ENCODE data around the gene ZNF618.

Gene ZNF618

DNA sequence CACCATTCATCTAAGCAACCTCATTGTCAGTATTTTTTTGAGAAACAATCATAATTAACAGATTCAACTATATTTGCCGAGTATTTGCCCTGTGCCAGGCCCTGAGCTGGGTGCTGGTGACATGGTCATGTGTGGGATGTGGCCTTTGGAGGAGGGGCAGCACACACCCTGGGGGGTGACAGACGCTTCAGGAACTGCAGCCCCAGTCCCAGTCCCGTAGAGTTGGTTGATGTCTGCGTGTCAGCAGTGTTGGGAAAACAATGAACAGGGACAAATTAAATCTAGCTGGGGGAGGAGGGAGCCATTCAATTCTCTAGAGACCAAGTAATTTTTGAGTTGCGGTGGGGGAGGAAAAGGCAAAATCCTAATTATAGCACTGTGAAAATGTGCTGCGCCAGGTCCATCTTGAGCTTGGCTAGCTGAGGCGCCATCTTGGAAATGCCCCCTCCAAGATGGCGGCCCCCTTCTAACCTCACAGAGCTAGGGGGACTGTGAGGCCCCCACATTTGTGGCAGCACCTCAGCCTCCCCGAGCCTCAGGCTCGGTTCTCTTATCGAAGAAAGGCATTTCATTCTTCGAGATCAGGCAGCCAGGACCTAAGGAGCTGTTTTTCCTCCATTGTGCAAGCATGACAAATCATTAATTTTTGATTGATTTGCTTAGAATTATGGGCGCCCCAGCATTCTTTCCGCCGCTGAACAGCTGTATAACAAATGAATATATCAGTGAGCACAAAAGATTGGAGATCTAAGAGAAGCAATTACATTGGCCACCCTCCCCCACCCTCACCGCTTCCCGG, 87.8 kb downstream of the ZNF618 start:
- no peak for DNase-seq

DNA sequence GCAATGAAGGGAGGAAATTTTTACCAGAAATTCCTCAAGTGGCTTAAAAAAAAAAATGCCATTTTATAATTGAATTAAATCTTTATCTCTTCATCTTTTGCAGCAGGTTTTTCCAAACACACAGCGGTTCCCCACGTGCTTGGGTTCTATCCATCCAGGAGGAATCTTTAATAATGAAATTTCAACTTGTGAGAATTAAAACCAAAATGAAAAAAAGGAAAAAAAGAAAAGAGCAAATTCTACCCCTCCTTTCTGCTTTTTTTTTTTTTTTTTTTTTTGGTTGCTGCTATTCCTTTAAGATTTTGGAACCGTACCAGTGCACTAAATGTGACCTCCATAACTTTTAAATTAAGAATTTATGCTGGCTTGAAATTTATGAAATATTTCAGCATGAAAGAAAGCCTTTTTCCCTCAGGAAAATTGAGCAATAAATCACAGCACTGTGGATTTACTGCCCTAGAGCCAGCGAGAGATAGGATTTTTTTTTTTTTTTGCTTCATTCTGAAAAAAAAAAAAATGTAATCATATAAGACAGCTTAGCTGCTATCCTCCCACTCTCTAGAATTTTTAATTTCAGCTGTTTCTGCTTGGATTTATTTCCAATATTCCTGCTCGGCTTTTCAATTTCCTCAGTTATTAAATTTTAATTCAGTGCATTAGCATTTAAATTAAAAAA, 88.5 kb downstream of the ZNF618 start:
- DNase-seq = no peak

DNA sequence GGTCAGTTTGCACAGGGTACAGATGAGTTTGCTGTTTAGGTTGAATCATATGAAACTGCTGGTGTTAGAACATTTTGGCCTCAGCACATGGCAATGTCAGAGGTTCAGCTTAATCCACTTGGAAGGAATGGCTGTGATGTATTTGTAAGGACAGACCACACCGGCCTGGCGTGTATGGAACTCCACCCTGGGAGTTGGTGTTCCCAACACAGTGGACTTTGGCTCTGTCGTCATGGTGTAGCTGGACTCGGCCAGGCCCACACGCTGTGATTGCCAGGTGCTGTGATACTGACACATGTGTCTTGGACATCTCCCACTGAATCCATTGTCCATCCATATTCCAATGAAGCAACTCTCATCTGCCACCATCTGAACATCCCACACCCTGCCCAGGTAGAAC, 90.3 kb downstream of the ZNF618 start:
- DNase-seq = no peak

DNA sequence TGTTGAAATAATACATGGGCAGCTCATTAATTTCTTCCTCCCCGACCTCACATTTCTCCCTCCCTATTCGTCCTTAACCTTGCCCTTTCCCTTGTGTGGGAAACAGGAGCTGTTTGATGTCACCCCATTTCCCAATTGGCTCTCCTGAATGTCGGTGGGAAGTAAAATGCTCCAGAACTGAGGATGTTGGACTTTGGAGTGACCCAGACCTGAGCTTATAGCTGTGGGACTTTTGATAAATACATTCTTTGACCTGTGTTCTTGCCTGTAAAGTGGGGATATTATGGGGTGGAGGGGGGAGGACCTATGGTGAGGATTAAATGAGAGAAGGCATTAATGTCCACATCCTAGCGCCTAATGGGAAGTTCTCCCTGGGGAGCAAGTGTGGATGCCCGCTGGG, 91.3 kb downstream of the ZNF618 start:
- DNase-seq = no peak

DNA sequence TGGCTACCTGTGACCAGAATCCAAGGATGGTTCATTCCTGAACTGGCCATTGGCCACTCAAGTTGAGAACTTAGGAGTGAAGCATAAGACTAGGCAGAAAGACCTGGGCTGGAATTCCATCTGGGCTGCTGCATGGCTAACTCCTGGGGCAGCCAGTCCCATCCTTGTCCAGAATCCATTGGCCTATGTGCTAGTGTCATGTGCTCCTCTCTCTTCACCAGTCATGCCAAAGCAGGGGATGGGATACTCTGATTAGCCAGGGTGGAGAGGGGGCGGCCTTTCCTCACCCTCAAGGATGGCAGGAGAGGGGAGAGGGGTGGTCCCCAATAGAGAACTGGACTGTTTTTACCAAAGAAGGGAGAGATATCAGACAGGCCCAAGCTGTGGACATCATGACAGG, 93.2 kb downstream of the ZNF618 start:
- no peak for DNase-seq

DNA sequence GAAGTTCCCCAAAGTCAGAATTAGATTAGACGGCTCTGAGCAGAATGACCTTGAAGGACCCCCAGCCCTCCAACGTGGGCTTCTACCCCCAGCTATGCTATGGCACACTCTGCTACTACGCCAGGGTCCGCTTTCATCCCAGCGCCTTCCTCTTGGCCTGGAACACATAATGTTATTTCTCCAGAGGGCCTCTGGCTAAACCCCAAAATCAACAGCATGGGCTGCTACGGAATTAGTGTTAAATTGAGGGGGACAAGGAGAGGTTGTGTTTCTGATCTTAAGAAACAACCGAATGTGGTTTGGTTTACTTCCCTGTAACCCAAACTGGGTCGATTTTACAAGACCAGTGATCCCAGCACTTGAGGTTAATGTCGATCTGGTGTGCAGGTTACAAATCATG, 97.1 kb downstream of the ZNF618 start:
- no peak for DNase-seq

DNA sequence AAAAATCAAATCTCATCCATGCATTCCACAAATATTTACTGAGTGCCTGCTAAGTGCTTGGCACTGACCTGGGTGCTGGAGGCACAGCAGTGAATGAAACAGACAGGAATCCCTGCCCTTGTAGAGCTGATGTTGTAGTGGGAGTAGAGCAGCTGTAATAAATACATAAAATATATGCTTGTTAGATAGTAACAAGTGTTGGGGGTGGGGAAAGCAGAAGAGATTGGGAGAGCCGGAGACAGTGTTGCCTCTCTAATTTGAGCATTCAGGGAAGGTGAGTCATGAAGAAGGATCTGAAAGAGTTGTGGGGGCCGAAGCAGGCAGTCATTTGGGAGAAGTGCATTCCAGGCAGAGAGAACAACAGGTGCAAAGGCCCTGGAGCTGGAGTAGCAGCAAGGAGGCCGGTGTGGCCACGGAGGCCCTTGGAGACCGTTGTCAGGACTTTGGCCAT, 97.9 kb downstream of the ZNF618 start:
- no peak for DNase-seq

DNA sequence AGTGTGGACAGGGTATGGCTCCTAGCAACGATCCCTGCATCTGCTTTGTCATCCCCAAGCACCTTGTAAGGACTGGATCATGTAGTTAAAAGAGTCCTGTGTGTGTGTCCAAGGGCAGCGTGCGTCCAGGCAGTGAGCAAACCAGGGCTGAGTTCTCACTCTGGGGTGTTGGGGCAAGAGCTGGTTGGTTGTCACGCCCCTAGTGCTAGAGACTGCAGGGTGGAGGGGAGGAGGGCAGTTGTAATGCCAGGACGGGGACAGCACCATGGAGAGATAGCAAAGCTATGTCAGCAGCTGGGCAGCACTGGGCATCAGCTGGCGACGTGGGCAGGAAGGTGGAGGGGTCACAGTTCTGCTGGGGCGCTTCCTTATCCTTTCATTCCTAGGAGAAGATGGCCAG, 100.8 kb downstream of the ZNF618 start:
- DNase-seq = no peak

DNA sequence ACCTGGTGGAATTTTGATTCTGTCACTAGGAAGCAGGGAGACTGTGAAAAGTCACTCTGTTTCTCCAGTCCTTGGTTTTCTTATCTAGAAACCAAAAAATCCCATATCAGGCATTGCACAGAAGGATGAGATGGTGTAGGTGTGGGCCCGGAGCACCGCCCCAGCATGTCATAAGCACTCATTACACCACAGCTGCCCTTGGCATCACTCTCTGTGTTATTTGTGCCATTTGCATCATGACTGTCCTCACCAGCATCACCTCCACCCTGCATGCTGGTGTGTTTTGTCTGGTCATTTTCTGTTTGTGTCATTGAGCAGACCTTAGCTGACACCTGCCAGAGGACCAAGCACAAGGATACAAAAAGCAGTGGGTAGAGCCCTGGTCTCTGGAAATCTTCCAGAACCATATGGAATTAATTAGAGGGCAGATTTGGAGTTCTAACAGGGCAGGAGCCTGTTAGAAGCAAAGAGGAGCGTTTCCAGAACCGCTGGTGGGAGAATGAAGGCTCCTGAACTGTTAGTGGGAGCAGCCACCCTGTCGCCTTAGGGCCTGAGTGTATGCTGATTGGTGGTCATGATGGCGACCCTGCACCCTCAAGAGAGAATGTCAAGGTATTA, 102.7 kb downstream of the ZNF618 start:
- DNase-seq = no peak

DNA sequence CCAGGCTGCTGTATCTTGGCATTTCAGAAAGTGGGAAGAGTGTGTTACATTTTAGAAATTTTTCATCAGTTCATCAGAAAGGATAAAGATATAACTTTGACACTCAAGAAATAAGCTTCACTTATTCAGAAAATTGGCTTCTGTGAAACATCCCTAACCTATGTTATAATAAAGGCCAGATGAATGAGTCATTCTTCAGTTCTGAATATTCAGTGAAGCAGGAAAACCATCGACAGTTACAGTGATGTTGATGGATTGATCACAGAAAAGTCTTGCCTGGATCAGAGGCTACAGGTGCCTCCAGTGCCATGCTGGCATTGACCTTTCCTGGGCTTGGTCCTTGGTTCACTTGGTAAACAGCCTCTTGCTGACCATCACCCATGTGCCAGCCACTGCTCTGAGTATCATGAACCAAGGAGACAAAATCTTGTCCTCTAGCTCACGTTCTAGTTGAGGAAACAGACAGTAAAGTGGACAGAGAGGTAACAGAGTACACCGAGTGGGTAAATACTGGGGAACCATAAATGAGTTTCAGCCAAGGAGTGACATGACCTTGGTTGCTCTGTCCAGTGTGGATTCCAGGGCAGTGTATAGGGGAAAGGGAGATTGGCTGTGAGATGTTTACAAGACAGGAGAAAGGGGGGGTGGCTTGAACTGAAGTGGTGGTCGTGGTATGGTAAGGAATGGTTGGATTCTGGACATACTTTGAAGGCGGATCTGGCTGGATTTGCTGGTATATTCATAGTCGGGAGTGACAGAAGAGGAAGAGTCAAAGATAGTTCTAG, 103.4 kb downstream of the ZNF618 start:
- no peak for DNase-seq

DNA sequence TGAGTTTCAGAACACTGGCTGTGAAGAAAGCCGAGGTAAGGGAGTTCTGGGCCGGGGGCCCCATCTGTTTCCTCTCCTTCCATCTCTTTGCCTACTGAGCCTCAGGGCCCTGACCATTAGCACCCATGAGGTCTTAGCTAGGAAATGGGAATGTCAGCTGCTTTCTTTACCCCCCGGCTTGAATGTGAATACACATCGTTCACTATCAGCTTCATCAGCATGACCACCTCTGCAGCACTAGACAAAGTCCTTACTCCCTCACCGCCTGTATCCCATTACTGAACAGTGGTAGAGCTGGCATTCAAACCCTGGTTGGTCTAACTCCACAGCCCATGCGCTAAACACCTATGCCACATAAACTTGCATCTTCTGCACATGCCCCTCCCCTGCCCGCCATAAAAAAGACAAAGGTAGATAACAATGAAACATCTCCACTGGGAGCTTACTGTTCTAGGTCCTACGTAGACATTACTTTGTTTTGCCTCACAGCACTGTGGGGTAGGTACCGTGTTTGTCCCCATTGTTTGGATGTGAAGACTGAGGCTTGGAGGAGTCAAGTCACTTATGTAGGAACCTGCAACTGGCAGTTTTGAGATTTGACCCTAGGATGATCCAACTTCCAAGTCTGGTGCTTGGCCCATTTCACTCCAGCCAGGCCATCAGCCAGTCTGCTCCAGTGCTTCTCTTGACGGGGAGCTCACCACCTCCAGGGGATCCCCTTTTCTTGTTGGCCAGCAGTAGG, 108.7 kb downstream of the ZNF618 start:
- no peak for DNase-seq

DNA sequence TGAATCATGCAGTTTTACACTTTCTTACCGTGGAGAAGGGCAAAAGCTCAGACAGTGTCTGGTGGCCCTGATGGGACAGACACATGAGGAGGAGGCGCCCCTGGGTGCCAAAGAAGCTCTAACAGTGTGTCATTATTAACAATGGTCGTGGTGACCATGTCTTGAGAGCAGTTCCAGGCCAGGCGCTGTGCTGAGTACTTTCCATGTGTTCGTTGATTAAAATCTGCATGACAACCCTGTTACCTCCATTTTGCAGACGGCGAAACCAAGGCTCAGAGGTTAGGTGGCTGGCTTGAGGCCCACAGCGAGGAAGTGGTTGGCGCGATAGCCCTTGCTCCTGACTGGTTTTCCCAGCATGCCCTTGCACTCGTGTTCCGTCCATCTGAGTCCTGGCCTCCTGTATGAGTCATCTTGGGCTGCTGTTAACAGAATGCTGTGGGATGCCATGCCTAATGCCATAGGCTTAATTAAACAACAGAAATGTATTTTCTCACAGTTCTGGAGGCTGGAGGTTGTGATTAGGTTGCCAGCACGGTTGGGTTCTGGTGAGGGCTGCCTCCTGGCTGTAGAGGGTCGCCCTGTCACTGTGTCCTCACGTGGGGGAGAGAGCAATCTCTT, 110.0 kb downstream of the ZNF618 start:
- DNase-seq = no peak

DNA sequence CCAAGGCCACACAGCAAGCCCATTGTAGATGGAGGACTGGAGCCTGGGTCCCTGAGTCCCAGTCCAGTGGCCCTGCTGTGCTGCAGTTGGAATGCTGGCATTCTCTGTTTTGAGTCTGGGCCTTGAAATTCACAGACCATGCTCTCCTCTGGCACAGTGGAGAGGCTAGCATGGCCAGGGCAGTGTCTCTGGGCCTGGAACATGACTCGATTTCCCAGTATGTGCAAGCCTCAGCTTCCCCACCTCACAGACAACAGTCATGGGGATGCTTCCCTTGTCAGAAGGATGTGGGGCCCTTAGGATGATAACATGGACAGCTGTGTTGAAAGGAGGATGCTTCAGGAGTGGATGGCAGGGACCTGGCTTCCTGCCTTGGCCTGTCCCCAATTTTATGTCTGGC, 110.8 kb downstream of the ZNF618 start:
- DNase-seq = no peak

DNA sequence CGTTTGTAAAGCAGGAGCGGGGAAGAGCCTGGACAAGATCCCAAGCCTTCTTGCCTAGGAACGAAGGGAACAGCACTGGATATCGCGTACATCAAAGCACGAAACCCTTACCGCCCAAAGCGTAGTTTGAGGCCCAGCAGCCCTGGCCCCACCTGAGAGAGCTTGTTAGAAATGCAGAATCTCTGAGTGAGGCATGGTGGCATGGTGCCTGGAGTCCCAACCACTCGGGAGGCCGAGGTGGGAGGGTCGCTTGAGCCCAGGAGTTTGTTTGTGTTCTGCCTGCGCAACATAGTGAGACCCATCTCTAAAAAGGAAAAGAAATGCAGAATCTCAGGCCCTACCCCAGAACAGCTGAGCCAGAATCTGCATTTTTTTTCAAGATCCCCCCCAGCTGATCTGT, 111.4 kb downstream of the ZNF618 start:
- no peak for DNase-seq

DNA sequence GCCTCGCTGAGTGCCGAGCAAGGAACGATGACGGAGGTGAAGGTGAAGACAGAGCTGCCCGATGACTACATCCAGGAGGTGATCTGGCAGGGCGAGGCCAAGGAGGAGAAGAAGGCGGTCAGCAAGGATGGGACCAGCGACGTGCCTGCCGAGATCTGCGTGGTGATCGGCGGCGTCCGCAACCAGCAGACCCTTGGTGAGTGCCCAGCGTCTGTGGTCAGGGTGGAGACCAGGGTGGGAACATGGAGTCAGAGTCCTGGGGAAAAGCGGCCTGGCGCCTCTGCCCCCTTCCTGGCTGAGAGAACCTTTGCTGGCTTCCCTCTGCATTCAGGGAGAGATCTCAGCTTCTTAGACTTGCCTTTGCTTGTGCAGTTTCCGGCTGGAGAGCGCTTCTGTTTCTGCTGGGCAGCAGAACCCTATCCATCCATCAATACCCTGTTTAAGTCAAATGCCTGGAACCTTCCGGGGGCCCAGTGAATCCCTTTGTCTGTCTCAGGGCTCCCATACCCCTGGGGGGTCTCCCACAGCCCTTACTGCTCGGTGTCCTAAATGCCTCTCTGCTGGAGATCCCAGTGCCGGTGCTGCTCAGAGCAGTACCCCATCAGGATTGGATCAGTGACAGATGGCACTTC, 112.4 kb downstream of the ZNF618 start:
- DNase-seq = no peak

DNA sequence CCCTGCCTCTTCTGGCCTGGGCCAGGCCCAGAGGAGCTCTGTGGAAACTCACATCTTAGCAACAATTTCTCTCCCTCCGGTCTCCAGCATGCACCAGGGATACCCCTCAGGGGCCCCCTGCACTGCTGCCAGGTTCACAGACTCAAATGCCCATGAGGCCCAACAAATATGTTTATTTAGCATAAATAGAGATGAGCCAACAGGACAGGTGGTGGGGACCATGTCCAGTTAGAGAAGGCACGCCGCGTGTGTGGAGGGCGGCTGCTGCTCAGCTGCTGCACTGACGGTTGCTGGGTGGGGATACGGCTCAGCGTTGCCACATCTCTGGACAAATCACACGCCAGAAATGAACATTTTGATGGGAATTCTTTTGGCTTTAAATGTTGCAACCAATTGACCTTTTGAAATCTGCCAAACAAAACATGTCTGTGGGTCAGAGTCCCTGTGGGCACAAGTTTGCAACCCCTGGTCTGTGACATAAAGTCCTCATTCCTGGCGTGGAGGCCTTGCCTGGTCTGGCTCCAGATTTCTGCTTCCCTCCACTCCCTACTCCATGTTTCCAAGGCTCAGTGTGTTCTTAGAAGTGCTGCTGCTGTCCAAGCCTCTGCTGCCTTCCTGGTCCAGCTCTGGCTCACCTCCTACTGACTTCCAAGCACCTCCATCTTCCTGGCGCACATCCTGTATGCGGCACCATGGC, 113.1 kb downstream of the ZNF618 start:
- DNase-seq = no peak

DNA sequence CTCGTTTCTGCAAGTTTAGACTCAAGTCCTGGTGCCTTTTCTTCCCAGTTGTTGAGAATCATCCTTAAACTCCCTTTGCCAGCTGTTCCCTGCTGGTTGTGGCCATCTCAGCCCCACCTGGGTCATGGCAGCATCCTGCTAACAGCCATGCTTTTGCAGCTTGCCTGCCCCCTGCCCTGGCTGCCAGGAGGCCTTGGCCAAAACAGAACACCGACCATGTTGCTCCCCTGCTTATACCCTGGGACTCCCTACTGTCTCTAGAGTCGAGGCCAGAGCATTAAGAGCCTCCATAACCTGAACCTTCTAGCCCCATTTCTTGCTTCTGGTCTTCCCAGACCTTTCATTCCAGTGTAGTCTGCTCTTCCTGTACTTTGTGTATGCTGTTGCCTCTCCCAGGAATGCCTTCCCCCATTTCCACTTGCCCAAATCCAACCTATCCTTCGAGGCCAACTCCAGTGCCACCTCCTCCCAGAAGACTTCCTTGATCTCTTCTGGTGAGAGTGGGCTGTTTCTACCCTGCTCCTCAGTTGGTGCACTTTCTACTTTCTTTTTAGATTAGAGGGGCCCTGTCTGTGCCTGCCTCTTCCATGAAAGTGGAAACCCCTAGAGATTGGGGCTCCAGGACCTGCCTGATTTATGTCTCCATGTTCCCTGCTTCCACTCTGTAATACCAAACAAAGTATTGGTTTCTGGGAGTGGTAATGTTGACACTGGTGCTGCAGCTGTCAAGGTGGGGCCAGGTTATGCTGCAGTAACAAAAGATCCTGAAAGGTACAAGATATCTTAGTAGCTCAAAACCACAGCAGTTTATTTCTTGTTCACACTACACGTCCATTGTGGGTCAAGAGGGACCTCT, 113.8 kb downstream of the ZNF618 start:
- no peak for DNase-seq

DNA sequence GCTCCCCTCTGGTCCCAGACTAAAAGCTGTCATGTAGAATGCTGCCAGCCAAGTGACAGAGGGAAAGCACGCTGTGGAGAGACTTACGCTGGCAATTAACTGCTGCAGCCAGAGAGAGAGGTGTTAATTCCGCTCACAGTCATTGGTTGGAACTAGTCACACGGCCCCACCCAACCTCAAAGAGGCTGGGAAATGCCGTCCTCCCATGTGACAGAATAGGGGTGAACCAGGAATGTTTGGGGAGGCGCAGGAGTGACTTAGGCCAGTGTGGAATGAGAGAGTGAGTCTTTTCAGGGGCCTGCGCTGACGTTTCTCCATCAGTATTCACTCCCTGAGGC, 114.4 kb downstream of the ZNF618 start:
- no peak for DNase-seq

DNA sequence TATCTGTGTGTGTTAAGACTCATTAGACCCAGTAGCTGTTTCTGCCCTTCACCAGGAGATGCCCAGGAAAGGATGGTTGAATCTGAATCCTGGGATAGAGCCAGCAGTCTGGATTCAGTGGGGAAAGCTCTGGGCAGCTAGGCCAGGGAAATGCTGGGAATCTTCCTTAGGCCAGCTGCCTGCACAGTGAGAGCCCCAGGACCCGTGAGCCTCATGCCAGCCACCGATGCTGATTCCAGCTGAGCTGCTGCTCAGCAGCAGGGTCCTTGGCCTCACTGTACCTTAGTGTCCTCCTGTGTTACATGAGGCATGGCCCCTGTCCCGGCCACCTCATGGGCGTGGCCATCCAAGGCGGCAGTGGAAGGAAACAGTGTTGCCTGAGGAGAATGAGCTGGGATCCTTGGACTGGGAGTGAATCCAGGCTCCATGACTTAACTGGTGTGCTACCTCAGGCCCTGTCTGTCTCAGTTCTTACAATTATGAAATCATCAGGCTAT, 114.9 kb downstream of the ZNF618 start:
- no peak for DNase-seq

DNA sequence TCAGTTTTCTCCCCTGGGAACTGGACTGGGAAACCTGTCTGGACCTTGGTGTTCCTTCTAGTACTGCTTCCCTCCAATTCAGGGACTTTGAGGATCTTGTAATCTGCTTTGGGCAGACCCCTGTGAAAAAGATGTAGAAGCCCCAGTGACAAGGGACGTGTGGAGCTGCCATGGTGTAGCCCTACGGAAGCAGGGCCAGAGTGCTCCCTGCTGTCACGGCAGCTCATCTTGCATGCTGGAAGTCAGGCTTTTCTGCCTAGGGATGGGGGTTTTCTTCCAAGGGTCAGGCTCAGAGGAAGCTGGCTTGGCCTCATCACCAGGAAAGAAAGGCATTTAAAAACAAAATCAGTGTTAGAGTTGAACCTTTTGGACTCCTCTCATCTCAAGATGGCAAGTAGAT, 115.6 kb downstream of the ZNF618 start:
- no peak for DNase-seq

Measured in stimulated activated CD4-positive, alpha-beta T cell treated with anti-CD3 and anti-CD28 coated beads, Interleukin-2, amount 100 ng/mL, for 24 hours (primary cell).